Breast epithelium (tissue), 3 donors: ENCODE data around the gene URGCP.

ENCODE experiments used
- CTCF ChIP-seq, 3 donors: fragments of 450-650 bp; IDR thresholded peaks; one replicate each; pipeline ENCODE4 v1.5.1; 2016 to 2017; ENCODE audit warnings: antibody characterized with exemption in 3 of 3, mild to moderate bottlenecking in 3 of 3, moderate library complexity in 3 of 3
- POLR2A ChIP-seq: fragments of 450-650 bp; IDR thresholded peaks from one replicate; pipeline ENCODE4 v1.6.1; 2016; ENCODE audit warnings: antibody characterized with exemption, mild to moderate bottlenecking, moderate library complexity
- POLR2AphosphoS5 ChIP-seq, 3 donors: sonication (generic); formaldehyde crosslinking; IDR thresholded peaks; one replicate each; pipeline ENCODE4 v1.6.1; 2017; ENCODE audit warnings: antibody characterized with exemption in 3 of 3

- TF ChIP-seq POLR2A (peak; percentile 1), CTCF (IDR thresholded peaks at IDR 0.05) (no peak), POLR2AphosphoS5 (IDR thresholded peaks at IDR 0.05) (peak in 1 of 3 donors; percentile 34)
These were observed 36.5 kb downstream of the URGCP start for GRCh38 chr7:43869867-43870240.
